Measurements from ENCODE around the gene IMPDH1. TPM values are rescaled to one million over a fixed set of nuclear protein-coding genes. Genes with fewer than 3 reads are reported as not detected.

Gene IMPDH1
- total and polyA plus RNA-seq, 2 experiments from 2014 or later = 34.7 to 70.5 TPM

DNA sequence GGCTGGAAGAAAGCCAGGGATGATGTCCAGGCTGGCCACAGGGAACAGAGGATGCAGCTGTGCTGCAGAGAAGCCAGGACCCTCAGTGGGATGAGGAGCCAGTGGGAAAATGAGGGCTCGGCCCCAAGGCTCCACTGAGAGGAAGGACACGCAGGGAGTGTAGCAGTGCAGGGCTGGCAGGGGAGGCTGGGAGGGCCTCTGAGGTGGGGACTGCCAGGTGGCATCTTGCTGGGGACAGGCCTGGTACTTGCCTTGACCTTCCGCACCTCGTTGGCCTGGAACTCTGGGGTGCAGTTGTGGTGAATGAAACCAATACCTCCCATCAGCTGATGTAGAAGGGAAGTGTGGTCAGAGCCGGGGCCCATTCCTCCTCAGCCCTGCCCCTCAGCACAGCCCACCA, 9.2 kb downstream of the IMPDH1 start:
- Histone ChIP-seq H2AFZ (no peak overlapping the region), H4K20me1 (ENCODE audit: insufficient read depth, poor library complexity, severe bottlenecking) (peaks cover 4% of the 10 kb centered on the region), H3K27me3 (no peaks in the 10 kb centered on the region), H3K4me3 (no peak overlapping the region), H3K9me3 (ENCODE audit: low read depth) (no peaks in the 10 kb centered on the region), H3K79me2 (peaks cover 11% of the 10 kb centered on the region), H3K4me1 (ENCODE audit: insufficient read depth) (peaks cover 11% of the 10 kb centered on the region), H3K4me2 (no peak overlapping the region), H3K9me2 (replicated peaks; ENCODE audit: insufficient read depth) (no peaks in the 10 kb centered on the region), H3K27ac (no peak overlapping the region), H3K36me3 (replicated peaks; ENCODE audit: insufficient read depth, low read depth) (no peaks in the 10 kb centered on the region)
- no peak for DNase-seq (ENCODE audit: low spot score)
- TF ChIP-seq EZH2 (IDR thresholded peaks at IDR 0.05; ENCODE audit: borderline replicate concordance) (no peak), EZH2phosphoT487 (IDR thresholded peaks at IDR 0.05; ENCODE audit: low read depth, severe bottlenecking, unreplicated experiment) (no peak)
- TF ChIP-seq, protein P1, sequence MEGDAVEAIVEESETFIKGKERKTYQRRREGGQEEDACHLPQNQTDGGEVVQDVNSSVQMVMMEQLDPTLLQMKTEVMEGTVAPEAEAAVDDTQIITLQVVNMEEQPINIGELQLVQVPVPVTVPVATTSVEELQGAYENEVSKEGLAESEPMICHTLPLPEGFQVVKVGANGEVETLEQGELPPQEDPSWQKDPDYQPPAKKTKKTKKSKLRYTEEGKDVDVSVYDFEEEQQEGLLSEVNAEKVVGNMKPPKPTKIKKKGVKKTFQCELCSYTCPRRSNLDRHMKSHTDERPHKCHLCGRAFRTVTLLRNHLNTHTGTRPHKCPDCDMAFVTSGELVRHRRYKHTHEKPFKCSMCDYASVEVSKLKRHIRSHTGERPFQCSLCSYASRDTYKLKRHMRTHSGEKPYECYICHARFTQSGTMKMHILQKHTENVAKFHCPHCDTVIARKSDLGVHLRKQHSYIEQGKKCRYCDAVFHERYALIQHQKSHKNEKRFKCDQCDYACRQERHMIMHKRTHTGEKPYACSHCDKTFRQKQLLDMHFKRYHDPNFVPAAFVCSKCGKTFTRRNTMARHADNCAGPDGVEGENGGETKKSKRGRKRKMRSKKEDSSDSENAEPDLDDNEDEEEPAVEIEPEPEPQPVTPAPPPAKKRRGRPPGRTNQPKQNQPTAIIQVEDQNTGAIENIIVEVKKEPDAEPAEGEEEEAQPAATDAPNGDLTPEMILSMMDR (IDR thresholded peaks at IDR 0.05; ENCODE audit: poor library complexity) = no peak
- 98% methylated on average over 5 of the region's 5 CpGs for WGBS (ENCODE audit: low lambda C conversion rate, missing lambda C conversion rate)

DNA sequence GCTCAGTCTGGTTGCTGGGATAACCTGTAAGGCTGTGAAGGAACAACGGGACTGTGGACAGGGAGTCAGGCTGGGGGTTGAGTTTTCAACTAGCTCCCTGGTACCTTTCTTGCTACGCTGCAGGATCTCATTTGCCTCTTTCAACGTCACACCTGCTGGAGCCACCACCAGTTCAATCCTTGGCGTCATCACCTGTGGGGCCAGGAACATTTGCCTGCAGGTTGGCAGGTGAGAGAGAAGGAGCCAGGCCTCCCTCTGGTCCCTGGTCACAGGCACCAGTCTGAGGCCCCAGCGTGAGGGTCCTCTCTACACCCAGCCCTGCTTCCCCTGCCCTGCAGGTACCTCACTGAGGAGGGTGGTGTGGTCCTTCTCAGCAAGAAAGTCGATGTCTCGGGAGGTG, 9.8 kb downstream of the IMPDH1 start:
- no peak overlapping the region for H3K27ac ChIP-seq
- peaks cover 5% of the 10 kb centered on the region for H3K4me1 ChIP-seq (ENCODE audit: insufficient read depth)
- no peak for DNase-seq (ENCODE audit: low spot score)
- no peak overlapping the region for H2AFZ ChIP-seq
- H3K4me2 ChIP-seq = no peak overlapping the region
- 90% methylated on average over 7 of the region's 7 CpGs for WGBS (ENCODE audit: low lambda C conversion rate, missing lambda C conversion rate)
- H3K79me2 ChIP-seq = peaks cover 5% of the 10 kb centered on the region
- H3K27me3 ChIP-seq = no peaks in the 10 kb centered on the region
- H4K20me1 ChIP-seq (ENCODE audit: insufficient read depth, poor library complexity, severe bottlenecking) = peaks cover 4% of the 10 kb centered on the region
- TF ChIP-seq EZH2 (IDR thresholded peaks at IDR 0.05; ENCODE audit: borderline replicate concordance) = no peak
- TF ChIP-seq, protein P1 (IDR thresholded peaks at IDR 0.05; ENCODE audit: poor library complexity) = no peak
- H3K36me3 ChIP-seq (replicated peaks; ENCODE audit: insufficient read depth, low read depth) = no peaks in the 10 kb centered on the region
- H3K9me2 ChIP-seq (replicated peaks; ENCODE audit: insufficient read depth) = no peaks in the 10 kb centered on the region
- H3K4me3 ChIP-seq = no peak overlapping the region
- no peaks in the 10 kb centered on the region for H3K9me3 ChIP-seq (ENCODE audit: low read depth)

DNA sequence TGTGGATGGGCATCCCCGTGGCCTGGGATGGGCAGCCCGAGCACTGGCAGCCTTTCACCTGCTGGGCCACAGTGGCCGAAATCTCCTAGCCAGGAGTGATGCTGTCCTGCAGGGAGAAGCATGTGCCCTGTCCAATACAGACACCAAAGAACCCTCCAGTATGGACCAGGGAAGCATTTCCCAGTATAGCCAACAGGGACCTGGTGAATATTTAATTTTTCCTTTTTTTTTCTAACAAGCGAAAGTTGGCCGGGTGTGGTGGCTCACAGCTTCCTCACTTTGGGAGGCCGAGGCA, 11.0 kb downstream of the IMPDH1 start:
- Histone ChIP-seq H3K4me2 (no peak overlapping the region), H3K79me2 (peaks cover 3% of the 10 kb centered on the region), H2AFZ (no peak overlapping the region), H3K9me2 (replicated peaks; ENCODE audit: insufficient read depth) (no peaks in the 10 kb centered on the region), H3K4me1 (ENCODE audit: insufficient read depth) (no peaks in the 10 kb centered on the region), H3K27ac (no peak overlapping the region), H3K36me3 (replicated peaks; ENCODE audit: insufficient read depth, low read depth) (no peaks in the 10 kb centered on the region), H3K4me3 (no peak overlapping the region), H3K9me3 (ENCODE audit: low read depth) (no peaks in the 10 kb centered on the region), H4K20me1 (ENCODE audit: insufficient read depth, poor library complexity, severe bottlenecking) (no peaks in the 10 kb centered on the region), H3K27me3 (no peaks in the 10 kb centered on the region)
- WGBS (ENCODE audit: low lambda C conversion rate, missing lambda C conversion rate) = 53% methylated on average over 6 of the region's 6 CpGs
- no peak for TF ChIP-seq EZH2 (IDR thresholded peaks at IDR 0.05; ENCODE audit: borderline replicate concordance)
- TF ChIP-seq, protein P1 (IDR thresholded peaks at IDR 0.05; ENCODE audit: poor library complexity) = no peak
- no peak for TF ChIP-seq EZH2phosphoT487 (IDR thresholded peaks at IDR 0.05; ENCODE audit: low read depth, severe bottlenecking, unreplicated experiment)
- no peak for DNase-seq (ENCODE audit: low spot score)
